Measurements from ENCODE around the gene KCNH3.
"Not testable (repeated sequence)": the region's sequence is repeated elsewhere in the genome, so short reads cannot be mapped to it uniquely, and the experiment has no call there.

The KCNH3 gene

GRCh38 chr12:49598527-49598926, 59.7 kb downstream of the KCNH3 start:
- DNase-seq, result no peak

GRCh38 chr12:49599961-49600360, 61.1 kb downstream of the KCNH3 start:
- DNase-seq, result no peak

GRCh38 chr12:49603721-49604120, 64.9 kb downstream of the KCNH3 start:
- no peak for DNase-seq

- DNase-seq, result no peak
Measured at GRCh38 chr12:49604856-49605255, 66.0 kb downstream of the KCNH3 start.

GRCh38 chr12:49605539-49605938, 66.7 kb downstream of the KCNH3 start, which contains the start of gene FAM186B:
Gene FAM186B, minus strand, starts transcription at chr12:49605639. Its CDS starts 162 bp downstream, at chr12:49605477.
- not testable (repeated sequence) for DNase-seq

All from stimulated activated CD4-positive, alpha-beta T cell treated with anti-CD3 and anti-CD28 coated beads, Interleukin-4, amount 100 ng/mL, for 4 hours (primary cell).